Measurements from ENCODE around the gene SPATS2L. TPM values are rescaled to one million over a fixed set of nuclear protein-coding genes. Genes with fewer than 3 reads are reported as not detected.

The SPATS2L gene
- polyA plus RNA-seq, 1 experiment = 243 TPM

DNA sequence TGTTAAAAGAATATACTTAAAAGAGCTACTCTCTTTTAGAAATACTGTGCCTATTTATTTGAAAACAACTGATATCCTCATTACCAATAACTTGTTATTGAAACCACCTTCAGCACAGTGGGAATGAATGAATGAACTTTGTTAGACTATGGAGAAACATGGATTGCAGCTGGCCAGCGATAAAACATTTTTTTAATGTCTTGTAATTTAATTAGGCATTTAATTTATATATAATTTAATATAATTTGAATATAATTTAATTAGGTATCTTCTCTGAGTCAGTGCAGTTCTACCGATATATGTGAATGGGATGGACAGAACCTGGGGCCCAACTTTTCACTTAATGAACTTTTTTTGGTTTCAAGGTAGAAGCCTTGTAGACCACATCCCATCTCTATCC is 109.0 kb downstream of the SPATS2L start:
- POLR2A ChIA-PET = no interaction called here
- Histone ChIP-seq H3K4me3 (ENCODE audit: low read depth, low read length) (no peak overlapping the region), H3K36me3 (ENCODE audit: control insufficient read depth, insufficient read depth, low read length) (peaks cover 9% of the 10 kb centered on the region), H3K27me3 (ENCODE audit: control insufficient read depth, insufficient read depth, low read length) (no peaks in the 10 kb centered on the region)
- no peak for DNase-seq (ENCODE audit: low read depth)
- TF ChIP-seq, protein P1, sequence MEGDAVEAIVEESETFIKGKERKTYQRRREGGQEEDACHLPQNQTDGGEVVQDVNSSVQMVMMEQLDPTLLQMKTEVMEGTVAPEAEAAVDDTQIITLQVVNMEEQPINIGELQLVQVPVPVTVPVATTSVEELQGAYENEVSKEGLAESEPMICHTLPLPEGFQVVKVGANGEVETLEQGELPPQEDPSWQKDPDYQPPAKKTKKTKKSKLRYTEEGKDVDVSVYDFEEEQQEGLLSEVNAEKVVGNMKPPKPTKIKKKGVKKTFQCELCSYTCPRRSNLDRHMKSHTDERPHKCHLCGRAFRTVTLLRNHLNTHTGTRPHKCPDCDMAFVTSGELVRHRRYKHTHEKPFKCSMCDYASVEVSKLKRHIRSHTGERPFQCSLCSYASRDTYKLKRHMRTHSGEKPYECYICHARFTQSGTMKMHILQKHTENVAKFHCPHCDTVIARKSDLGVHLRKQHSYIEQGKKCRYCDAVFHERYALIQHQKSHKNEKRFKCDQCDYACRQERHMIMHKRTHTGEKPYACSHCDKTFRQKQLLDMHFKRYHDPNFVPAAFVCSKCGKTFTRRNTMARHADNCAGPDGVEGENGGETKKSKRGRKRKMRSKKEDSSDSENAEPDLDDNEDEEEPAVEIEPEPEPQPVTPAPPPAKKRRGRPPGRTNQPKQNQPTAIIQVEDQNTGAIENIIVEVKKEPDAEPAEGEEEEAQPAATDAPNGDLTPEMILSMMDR (IDR thresholded peaks at IDR 0.05; ENCODE audit: insufficient read depth, low read depth, low read length) = no peak
- CTCF ChIA-PET = interaction anchor here (0.7 to 1.9 kb wide), 3 partner anchors 8 to 564 kb away, joined by 3 to 5 read pairs (median 3); no protein-coding TSS in a partner anchor

- Histone ChIP-seq H3K36me3 (ENCODE audit: control insufficient read depth, insufficient read depth, low read length) (peaks cover 9% of the 10 kb centered on the region), H3K27me3 (ENCODE audit: control insufficient read depth, insufficient read depth, low read length) (no peaks in the 10 kb centered on the region), H3K4me3 (ENCODE audit: low read depth, low read length) (no peak overlapping the region)
- no peak for DNase-seq (ENCODE audit: low read depth)
- TF ChIP-seq, protein P1 (IDR thresholded peaks at IDR 0.05; ENCODE audit: insufficient read depth, low read depth, low read length) = no peak
- POLR2A ChIA-PET = no interaction called here
- CTCF ChIA-PET = interaction anchor here (1.5 kb wide), 1 partner anchor 10 kb away, joined by 4 read pairs; no protein-coding TSS in a partner anchor
Measured at GRCh38 chr2:200416878-200417277, 110.4 kb downstream of the SPATS2L start.

DNA sequence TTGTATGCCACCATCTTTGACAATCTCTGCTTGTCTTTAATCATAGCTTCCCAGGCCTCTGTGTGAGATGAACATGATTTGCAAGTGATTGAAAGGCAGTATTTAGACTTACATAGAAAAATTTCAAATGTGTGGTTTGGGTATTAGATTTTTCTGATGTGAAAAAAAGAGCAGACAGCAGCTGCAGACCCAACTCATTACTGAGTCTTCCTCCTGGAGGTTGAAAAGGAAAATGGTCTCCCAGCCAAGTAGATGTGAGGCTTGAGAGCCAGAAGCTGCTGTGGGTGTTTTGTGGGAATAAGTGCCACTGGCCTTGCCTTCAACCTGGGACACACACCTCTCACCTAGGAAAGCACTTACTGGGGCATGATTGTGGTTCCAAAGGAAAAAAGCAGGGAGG is 110.9 kb downstream of the SPATS2L start:
- Histone ChIP-seq H3K27me3 (ENCODE audit: control insufficient read depth, insufficient read depth, low read length) (no peaks in the 10 kb centered on the region), H3K4me3 (ENCODE audit: low read depth, low read length) (no peak overlapping the region), H3K36me3 (ENCODE audit: control insufficient read depth, insufficient read depth, low read length) (peaks cover 9% of the 10 kb centered on the region)
- TF ChIP-seq, protein P1 (IDR thresholded peaks at IDR 0.05; ENCODE audit: insufficient read depth, low read depth, low read length) = no peak
- ChIA-PET POLR2A (no interaction called here), CTCF (interaction anchor here (1.5 kb wide), 1 partner anchor 9 kb away, joined by 4 read pairs; no protein-coding TSS in a partner anchor)
- no peak for DNase-seq (ENCODE audit: low read depth)

DNA sequence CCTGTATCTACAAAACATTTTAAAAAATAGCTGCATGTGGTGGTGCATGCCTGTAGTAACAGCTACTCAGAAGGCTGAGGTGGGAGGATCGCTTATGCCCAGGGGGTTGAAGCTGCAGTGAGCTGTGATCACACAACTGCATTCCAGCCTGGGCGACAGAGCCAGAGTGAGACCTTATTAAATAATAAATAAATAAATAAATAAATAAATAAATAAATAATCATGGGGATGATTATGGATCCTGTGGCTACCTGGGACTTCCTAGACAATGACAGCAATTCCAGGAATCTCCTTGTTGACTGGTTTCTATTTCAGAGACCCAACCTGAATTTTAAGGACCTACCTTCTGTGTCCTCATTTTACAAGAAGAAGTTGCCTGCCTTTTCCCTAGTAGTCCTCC is 111.9 kb downstream of the SPATS2L start:
- Histone ChIP-seq H3K36me3 (ENCODE audit: control insufficient read depth, insufficient read depth, low read length) (peaks cover 9% of the 10 kb centered on the region), H3K4me3 (ENCODE audit: low read depth, low read length) (no peak overlapping the region), H3K27me3 (ENCODE audit: control insufficient read depth, insufficient read depth, low read length) (no peaks in the 10 kb centered on the region)
- ChIA-PET POLR2A (no interaction called here), CTCF (interaction anchor here (1.5 kb wide), 1 partner anchor 8 kb away, joined by 4 read pairs; no protein-coding TSS in a partner anchor)
- TF ChIP-seq, protein P1 (IDR thresholded peaks at IDR 0.05; ENCODE audit: insufficient read depth, low read depth, low read length) = no peak
- no peak for DNase-seq (ENCODE audit: low read depth)

- TF ChIP-seq, protein P1 (IDR thresholded peaks at IDR 0.05; ENCODE audit: insufficient read depth, low read depth, low read length) = no peak
- ChIA-PET CTCF (no interaction called here), POLR2A (no interaction called here)
- no peak for DNase-seq (ENCODE audit: low read depth)
- no peaks in the 10 kb centered on the region for H3K27me3 ChIP-seq (ENCODE audit: control insufficient read depth, insufficient read depth, low read length)
- no peak overlapping the region for H3K4me3 ChIP-seq (ENCODE audit: low read depth, low read length)
- peaks cover 9% of the 10 kb centered on the region for H3K36me3 ChIP-seq (ENCODE audit: control insufficient read depth, insufficient read depth, low read length)
Measured at GRCh38 chr2:200419325-200419724, 112.8 kb downstream of the SPATS2L start.
